Endothelial cell of umbilical vein (primary cell): ENCODE results near the gene TTYH2. TPM values are rescaled to one million over a fixed set of nuclear protein-coding genes. Genes with fewer than 3 reads are reported as not detected.

Experiments
- BruUV-seq: library from RNA; stranded (reverse); fragments of 400-500 nt; replicated peaks from 2 replicates; lab custom pipeline; 2021; lab: Mats Ljungman, UMichigan
- CTCF ChIA-PET: fragments of 300-600, 350-600 bp; sonication (Branson Sonifier 250); formaldehyde crosslinking; loops from one replicate; lab custom pipeline; 2021; ENCODE audit warnings: antibody characterized with exemption, inconsistent platforms; lab: Charles Lee
- POLR2A ChIA-PET: fragments of 300-600, 350-600 bp; sonication (Branson Sonifier 250); formaldehyde crosslinking; loops from one replicate; lab custom pipeline; 2021; ENCODE audit warnings: antibody characterized with exemption, inconsistent platforms; lab: Charles Lee
- DNase-seq: peaks from one replicate; pipeline ENCODE4 v3.0.0-alpha.2; 2011; ENCODE audit warnings: low read depth, low spot score
- FAIRE-seq: peaks from 2 replicates; lab custom pipeline; 2011; peaks lifted over from hg19 to GRCh38; lab: Jason Lieb, UNC
- H2AFZ ChIP-seq: 2 replicates; pipeline ENCODE4 v1.6.0; 2012; ENCODE audit warnings: low read depth, low read length, control low read depth, inconsistent platforms
- H3K27ac ChIP-seq: 2 replicates; pipeline ENCODE4 v1.5.1; 2011; ENCODE audit warnings: low read depth, mild to moderate bottlenecking, control low read depth, low read length, moderate library complexity; ENCODE audit not compliant: insufficient read depth
- H3K27me3 ChIP-seq, 2 experiments: 2 replicates each; pipeline versions ENCODE4 v1.6.0 to v1.6.1; 2011; ENCODE audit warnings: low read length in 2 of 2, mixed read lengths in 1 of 2; ENCODE audit not compliant: control insufficient read depth in 2 of 2, insufficient read depth in 2 of 2
- H3K36me3 ChIP-seq, 2 experiments: 2 replicates in 1 of 2; 3 replicates in 1 of 2; pipeline ENCODE4 v1.5.1; 2011; ENCODE audit warnings: low read length in 2 of 2, mild to moderate bottlenecking in 1 of 2, moderate library complexity in 1 of 2; ENCODE audit not compliant: control insufficient read depth in 2 of 2, insufficient read depth in 2 of 2; ENCODE audit errors: extremely low read depth in 1 of 2
- H3K4me1 ChIP-seq: 3 replicates; pipeline ENCODE4 v1.5.1; 2011; ENCODE audit warnings: mild to moderate bottlenecking, low read length; ENCODE audit not compliant: control insufficient read depth, insufficient read depth; ENCODE audit errors: extremely low read depth
- H3K4me2 ChIP-seq: 2 replicates; pipeline ENCODE4 v1.6.1; 2011; ENCODE audit warnings: low read length, control low read depth, mixed read lengths; ENCODE audit not compliant: insufficient read depth
- H3K4me3 ChIP-seq, 3 experiments: fragments of 200-600 bp in 1 of 3; sonication (generic), shearing (Covaris generic) in 1 of 3; replicated peaks in 1 of 3; 2 replicates each; pipeline ENCODE4 v1.5.1; 2011 to 2016; ENCODE audit warnings: control low read depth in 3 of 3, low read length in 3 of 3, mild to moderate bottlenecking in 2 of 3, inconsistent platforms in 1 of 3, low read depth in 1 of 3, moderate library complexity in 1 of 3; ENCODE audit not compliant: insufficient read depth in 1 of 3
- H3K79me2 ChIP-seq: 2 replicates; pipeline ENCODE4 v1.6.0; 2012; ENCODE audit warnings: low read length, inconsistent platforms; ENCODE audit not compliant: control insufficient read depth, insufficient read depth
- H3K9ac ChIP-seq: replicated peaks from 2 replicates; pipeline ENCODE3; 2011; ENCODE audit warnings: low read length, control low read depth; ENCODE audit not compliant: insufficient read depth; ENCODE audit errors: extremely low read depth
- H3K9me1 ChIP-seq: replicated peaks from 3 replicates; pipeline ENCODE4 v1.6.0; 2011; ENCODE audit warnings: mild to moderate bottlenecking, low read length; ENCODE audit not compliant: control insufficient read depth, insufficient read depth; ENCODE audit errors: extremely low read depth
- H3K9me3 ChIP-seq: replicated peaks from 2 replicates; pipeline ENCODE4 v1.5.1; 2012; ENCODE audit warnings: low read length, inconsistent platforms; ENCODE audit not compliant: control insufficient read depth, insufficient read depth
- H4K20me1 ChIP-seq: replicated peaks from 2 replicates; pipeline ENCODE3; 2011; ENCODE audit warnings: mild to moderate bottlenecking, low read length; ENCODE audit not compliant: control insufficient read depth, insufficient read depth; ENCODE audit errors: extremely low read depth
- EZH2 ChIP-seq: IDR thresholded peaks from 2 replicates; pipeline ENCODE4 v1.6.1; 2012; ENCODE audit warnings: borderline replicate concordance, low read depth, mild to moderate bottlenecking, moderate library complexity, low read length, inconsistent platforms; ENCODE audit not compliant: severe bottlenecking
- FOS ChIP-seq: IDR thresholded peaks from 2 replicates; pipeline ENCODE4 v1.6.1; 2011; ENCODE audit warnings: mild to moderate bottlenecking, low read length, moderate library complexity, borderline replicate concordance; ENCODE audit not compliant: insufficient read depth
- GATA2 ChIP-seq: IDR thresholded peaks from 2 replicates; pipeline ENCODE4 v1.7.0; 2011; ENCODE audit warnings: low read depth, mild to moderate bottlenecking, moderate library complexity, mixed read lengths, low read length; ENCODE audit not compliant: insufficient read length, insufficient read depth
- JUN ChIP-seq: IDR thresholded peaks from 2 replicates; pipeline ENCODE4 v1.6.1; 2011; ENCODE audit warnings: borderline replicate concordance, low read depth; ENCODE audit not compliant: insufficient read length, insufficient read depth
- MAX ChIP-seq: IDR thresholded peaks from 2 replicates; pipeline ENCODE4 v1.6.1; 2011; ENCODE audit not compliant: insufficient read depth, insufficient read length
- MYC ChIP-seq: IDR thresholded peaks from one replicate; pipeline ENCODE4 v1.6.1; 2011; ENCODE audit warnings: mild to moderate bottlenecking, low read depth, low read length
- POLR2A ChIP-seq: IDR thresholded peaks from 2 replicates; pipeline ENCODE4 v1.6.1; 2012; ENCODE audit warnings: low read depth, mild to moderate bottlenecking, control low read depth, low read length
- POLR2AphosphoS5 ChIP-seq: IDR thresholded peaks from 2 replicates; pipeline ENCODE4 v1.6.1; 2012; ENCODE audit warnings: low read depth, mild to moderate bottlenecking, control low read depth, low read length, moderate library complexity; ENCODE audit not compliant: insufficient read depth
- dilution Hi-C: fragments of 300-500 bp; cut with MboI; formaldehyde crosslinking; loops from one replicate; pipeline ENCODE4 v1.15.0; 2019; ENCODE audit warnings: low sequenced_read_pairs; ENCODE audit not compliant: extremely low pct_ligation_motif_present
- intact Hi-C: fragments of 100-400 bp; cut with micrococcal nuclease; formaldehyde crosslinking; loops from one replicate; pipeline ENCODE4 v1.10.0; 2022
- polyA plus RNA-seq, 4 experiments: library from polyadenylated mRNA; depleted of rRNA in 3 of 4; stranded (reverse) in 3 of 4; unstranded in 1 of 4; fragments of >200 nt; gene quantifications; 2 replicates each; pipeline versions ENCODE4 v1.2.1 to v1.2.3, GENCODE V29; 2011 to 2012; ENCODE audit warnings: missing spikeins in 1 of 4
- total RNA-seq: library from RNA; stranded (reverse); gene quantifications from 2 replicates; pipeline ENCODE4 v1.2.3, GENCODE V29; 2021
- TF ChIP-seq, protein P1 (sequence below), 2 donors: IDR thresholded peaks; 1 replicate in 1 of 2; 2 replicates in 1 of 2; pipeline ENCODE4 v1.5.1; 2011; ENCODE audit warnings: low read length in 2 of 2, mild to moderate bottlenecking in 2 of 2, moderate library complexity in 2 of 2, control low read depth in 1 of 2, inconsistent platforms in 1 of 2, low read depth in 1 of 2; ENCODE audit not compliant: insufficient read depth in 1 of 2; ENCODE audit errors: extremely low read depth in 1 of 2

The TTYH2 gene
- total and polyA plus RNA-seq, 2 donors (not counting 3 experiments of a cell fraction or from before 2014, with no cell fraction given): 0.75 to 2.0 TPM

DNA sequence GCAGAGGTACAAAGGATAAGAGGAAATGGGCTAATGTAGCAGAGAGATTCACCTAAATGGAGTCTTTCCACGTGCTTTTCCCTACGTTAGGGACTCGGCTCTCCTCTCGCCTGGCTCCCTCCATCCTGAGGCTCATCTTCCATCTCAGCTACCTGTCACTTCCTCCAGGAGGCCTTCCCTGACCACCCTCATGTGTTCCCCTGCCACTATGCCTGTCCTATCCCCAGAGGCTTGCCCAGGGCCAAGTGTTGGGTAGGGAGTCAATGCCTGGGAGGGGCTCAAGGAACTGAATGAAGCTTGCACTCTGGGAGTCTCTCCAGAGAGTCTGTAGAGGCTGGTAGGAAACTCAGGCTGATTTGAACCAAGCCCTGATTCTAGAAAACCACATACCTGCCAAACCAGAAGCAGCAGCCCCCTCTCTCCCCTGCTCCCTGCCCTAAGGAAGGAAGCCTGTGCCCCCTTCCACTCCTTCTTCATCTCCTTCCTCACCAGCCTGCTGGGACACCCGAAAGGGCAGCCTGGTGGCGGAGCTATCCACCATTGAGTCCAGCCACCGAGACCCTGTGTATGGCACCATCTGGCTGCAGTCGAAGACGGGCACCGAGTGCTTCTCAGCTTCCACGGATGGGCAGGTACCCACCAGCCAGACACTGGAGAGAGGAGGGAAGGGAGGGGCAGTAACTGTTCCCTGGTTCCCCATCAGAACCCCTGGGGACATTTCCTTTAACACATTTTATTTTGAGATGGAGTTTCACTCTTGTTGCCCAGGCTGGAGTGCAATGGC, 86.0 kb downstream of the TTYH2 start:
- intact Hi-C loops: loop anchor here (5.0 kb wide), 1 partner anchor 87 kb away; the partner anchor contains the start of gene TTYH2
- dilution Hi-C loops: no loop called here
- BruUV-seq: no TSS peak
- POLR2A ChIA-PET: no interaction called here
- H3K27me3 ChIP-seq: peaks cover 0 to 2% of the 10 kb centered on the region in 2 experiments
- FAIRE-seq: no peak
- no peaks in the 10 kb centered on the region for H3K79me2 ChIP-seq
- H3K4me3 ChIP-seq: no peak overlapping the region
- H4K20me1 ChIP-seq: no peaks in the 10 kb centered on the region
- H3K4me2 ChIP-seq: no peak overlapping the region
- H3K9me3 ChIP-seq: no peaks in the 10 kb centered on the region
- TF ChIP-seq FOS: no peak
- TF ChIP-seq JUN: no peak
- no peak for TF ChIP-seq POLR2AphosphoS5
- no peak for TF ChIP-seq MYC
- no peak for TF ChIP-seq MAX
- no peak for TF ChIP-seq POLR2A
- no peak for TF ChIP-seq GATA2
- TF ChIP-seq EZH2: no peak
- TF ChIP-seq, protein P1, sequence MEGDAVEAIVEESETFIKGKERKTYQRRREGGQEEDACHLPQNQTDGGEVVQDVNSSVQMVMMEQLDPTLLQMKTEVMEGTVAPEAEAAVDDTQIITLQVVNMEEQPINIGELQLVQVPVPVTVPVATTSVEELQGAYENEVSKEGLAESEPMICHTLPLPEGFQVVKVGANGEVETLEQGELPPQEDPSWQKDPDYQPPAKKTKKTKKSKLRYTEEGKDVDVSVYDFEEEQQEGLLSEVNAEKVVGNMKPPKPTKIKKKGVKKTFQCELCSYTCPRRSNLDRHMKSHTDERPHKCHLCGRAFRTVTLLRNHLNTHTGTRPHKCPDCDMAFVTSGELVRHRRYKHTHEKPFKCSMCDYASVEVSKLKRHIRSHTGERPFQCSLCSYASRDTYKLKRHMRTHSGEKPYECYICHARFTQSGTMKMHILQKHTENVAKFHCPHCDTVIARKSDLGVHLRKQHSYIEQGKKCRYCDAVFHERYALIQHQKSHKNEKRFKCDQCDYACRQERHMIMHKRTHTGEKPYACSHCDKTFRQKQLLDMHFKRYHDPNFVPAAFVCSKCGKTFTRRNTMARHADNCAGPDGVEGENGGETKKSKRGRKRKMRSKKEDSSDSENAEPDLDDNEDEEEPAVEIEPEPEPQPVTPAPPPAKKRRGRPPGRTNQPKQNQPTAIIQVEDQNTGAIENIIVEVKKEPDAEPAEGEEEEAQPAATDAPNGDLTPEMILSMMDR (IDR thresholded peaks at IDR 0.05; ENCODE audit: extremely low read depth in 1 of 2, insufficient read depth in 1 of 2, low read depth in 1 of 2, low read length in 2 of 2): no peak
- H3K36me3 ChIP-seq: no peaks in the 10 kb centered on the region
- no peak overlapping the region for H2AFZ ChIP-seq
- no peak overlapping the region for H3K9ac ChIP-seq
- DNase-seq: no peak
- H3K27ac ChIP-seq: no peak overlapping the region
- no peaks in the 10 kb centered on the region for H3K4me1 ChIP-seq
- CTCF ChIA-PET: interaction anchor here (1.6 to 2.0 kb wide), 3 partner anchors 17 to 63 kb away, joined by 4 to 29 read pairs (median 6); partner anchors contain the start of gene BTBD17
- no peaks in the 10 kb centered on the region for H3K9me1 ChIP-seq
